WI38 (cell line): Measurements from ENCODE around the gene PRR35.

ENCODE experiments used
- H3K4me3 ChIP-seq: 2 replicates; pipeline ENCODE4 v1.5.1; 2011; ENCODE audit warnings: low read depth, mild to moderate bottlenecking, control low read depth, low read length
- CTCF ChIP-seq: IDR thresholded peaks from 2 replicates; pipeline ENCODE4 v1.5.1; 2012; ENCODE audit warnings: low read depth, mild to moderate bottlenecking, control low read depth, low read length

Gene PRR35

GRCh38 chr16:529012-529575, 31.1 kb upstream of the PRR35 start:
- TF ChIP-seq CTCF = no peak
- H3K4me3 ChIP-seq = peak overlapping the region; percentile 75

GRCh38 chr16:530111-530817, 29.9 kb upstream of the PRR35 start:
- no peak for TF ChIP-seq CTCF
- H3K4me3 ChIP-seq = no peak overlapping the region

DNA sequence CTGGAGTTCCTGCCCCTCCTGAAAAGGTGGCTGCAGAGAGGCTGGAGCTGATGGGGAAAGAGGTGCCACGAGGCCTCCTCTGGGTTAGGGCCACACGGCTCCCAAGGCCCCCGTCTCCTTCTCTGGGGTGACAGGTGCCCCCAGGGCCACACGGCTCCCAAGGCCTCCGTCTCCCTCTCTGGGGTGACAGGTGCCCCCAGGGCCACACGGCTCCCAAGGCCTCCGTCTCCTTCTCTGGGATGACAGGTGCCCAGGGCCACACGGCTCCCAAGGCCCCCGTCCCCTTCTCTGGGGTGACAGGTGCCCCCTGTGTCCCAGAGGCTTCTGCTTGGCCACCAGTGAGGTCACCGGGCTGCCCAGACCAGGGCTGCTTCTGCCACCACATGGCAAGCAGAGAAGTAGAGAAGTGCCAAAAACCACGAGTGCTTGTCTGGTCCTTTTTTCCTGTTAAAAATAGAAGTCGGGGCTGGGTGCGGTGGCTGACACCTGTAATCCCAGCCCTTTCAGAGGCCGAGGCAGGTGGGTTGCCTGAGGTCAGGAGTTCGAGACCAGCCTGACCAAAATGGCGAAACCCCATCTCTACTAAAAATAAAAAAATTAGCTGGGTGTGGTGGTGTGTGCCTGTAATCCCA, 28.6 kb upstream of the PRR35 start:
- no peak for TF ChIP-seq CTCF
- no peak overlapping the region for H3K4me3 ChIP-seq

DNA sequence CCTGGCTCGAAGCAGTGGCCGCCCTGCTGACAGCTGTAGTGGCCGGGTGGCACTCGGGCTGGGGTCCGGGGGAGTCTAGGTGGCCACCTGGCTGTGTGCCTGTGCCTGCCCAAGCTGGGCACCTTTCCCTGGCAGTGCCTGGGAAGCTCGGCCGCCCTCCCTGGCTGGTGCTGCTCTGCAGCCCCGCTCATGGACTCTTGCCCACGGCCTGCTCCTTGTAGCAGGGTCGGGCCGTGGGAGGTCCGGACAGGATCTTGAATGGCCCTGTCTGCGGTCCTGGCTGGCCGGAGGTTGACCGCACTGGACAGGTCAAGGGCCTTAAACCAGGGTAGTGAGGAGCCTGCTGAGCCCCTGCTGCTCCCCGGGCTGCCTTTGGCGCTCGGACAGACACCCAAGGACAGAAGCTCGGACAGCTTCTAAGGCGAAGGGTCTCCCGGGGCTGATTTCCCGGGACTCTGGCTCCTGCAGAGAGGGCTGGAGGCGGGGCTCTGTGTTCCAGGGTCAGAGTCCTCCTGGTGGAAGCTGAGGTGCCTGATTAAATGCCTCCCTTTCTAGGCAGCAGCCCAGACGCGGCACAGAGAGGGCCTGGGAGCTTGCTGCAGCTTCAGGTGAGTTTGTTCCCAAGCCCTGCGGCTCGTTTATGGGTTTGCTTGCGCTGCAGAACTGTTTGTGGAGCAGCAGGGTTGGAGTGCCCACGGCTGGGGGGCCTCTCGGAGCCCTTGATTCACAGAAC, 26.6 kb upstream of the PRR35 start:
- no peak for TF ChIP-seq CTCF
- no peak overlapping the region for H3K4me3 ChIP-seq

DNA sequence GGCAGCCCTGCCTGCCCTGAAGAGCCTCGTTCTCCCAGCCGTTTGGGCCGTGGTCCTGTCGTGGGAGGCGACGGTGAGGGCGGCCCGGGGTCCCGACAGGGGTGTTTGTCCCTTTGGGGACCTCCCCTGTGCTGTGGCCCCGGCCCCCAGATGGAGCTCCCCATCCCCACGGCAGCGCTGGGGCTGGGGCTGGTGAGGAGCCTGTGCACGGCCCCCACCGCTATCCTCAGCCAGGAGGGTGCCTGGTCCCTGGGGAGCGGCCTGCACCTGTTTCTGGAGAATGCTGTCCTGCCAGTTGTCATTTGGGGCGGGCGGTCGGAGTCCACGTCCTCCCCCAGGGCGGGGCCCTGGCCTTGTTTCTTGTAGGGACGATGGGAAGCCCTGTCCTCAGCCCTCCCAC, 26.1 kb upstream of the PRR35 start:
- H3K4me3 ChIP-seq = no peak overlapping the region

GRCh38 chr16:534856-535445, 25.2 kb upstream of the PRR35 start:
- no peak for TF ChIP-seq CTCF
- no peak overlapping the region for H3K4me3 ChIP-seq

More for the DNA sequence above, 26.1 kb upstream of the PRR35 start:
- TF ChIP-seq CTCF = no peak
